GM23338 (cell line): ENCODE results near the gene SELENOW. TPM values are rescaled to one million over a fixed set of nuclear protein-coding genes. Genes with fewer than 3 reads are reported as not detected.

ENCODE experiments used
- ATAC-seq: fragments of 200-7000 bp; cut with Tn5 transposase; 3 replicates; pipeline ENCODE4 v1.9.1; 2020
- DNase-seq: peaks from one replicate; pipeline ENCODE4 v3.0.0-alpha.2; 2015; ENCODE audit warnings: low spot score
- H2AFZ ChIP-seq: fragments of 200-600 bp; sonication (generic); 2 replicates; pipeline ENCODE4 v1.8.0; 2016; ENCODE audit warnings: antibody characterized with exemption, mild to moderate bottlenecking, moderate library complexity
- H3F3A ChIP-seq: fragments of 200-600 bp; sonication (generic); replicated peaks from 2 replicates; pipeline ENCODE4 v1.8.0; 2017; ENCODE audit warnings: antibody characterized with exemption, mixed run types, low read depth
- H3K27ac ChIP-seq: fragments of 200-600 bp; sonication (generic); 2 replicates; pipeline ENCODE4 v1.6.1; 2016; ENCODE audit warnings: low read depth
- H3K27me3 ChIP-seq: fragments of 200-600 bp; sonication (generic); 2 replicates; pipeline ENCODE4 v1.8.0; 2016; ENCODE audit warnings: mild to moderate bottlenecking, mixed run types, moderate library complexity; ENCODE audit not compliant: insufficient read depth
- H3K36me3 ChIP-seq: fragments of 200-600 bp; sonication (generic); 2 replicates; pipeline ENCODE4 v1.8.0; 2016; ENCODE audit warnings: mild to moderate bottlenecking; ENCODE audit not compliant: insufficient read depth
- H3K4me1 ChIP-seq: fragments of 200-600 bp; sonication (generic); 2 replicates; pipeline ENCODE4 v1.8.0; 2016; ENCODE audit warnings: mild to moderate bottlenecking, moderate library complexity; ENCODE audit not compliant: insufficient read depth
- H3K4me2 ChIP-seq: fragments of 200-600 bp; sonication (generic); 2 replicates; pipeline ENCODE4 v1.7.1; 2017; ENCODE audit warnings: mixed run types
- H3K4me3 ChIP-seq: fragments of 200-600 bp; sonication (generic); 2 replicates; pipeline ENCODE4 v1.6.1; 2016; ENCODE audit warnings: mixed run types
- H3K79me2 ChIP-seq: fragments of 200-600 bp; sonication (generic); replicated peaks from 2 replicates; pipeline ENCODE4 v1.8.0; 2017; ENCODE audit warnings: mild to moderate bottlenecking; ENCODE audit not compliant: insufficient read depth
- H3K9me2 ChIP-seq: fragments of 200-600 bp; sonication (generic); 2 replicates; pipeline ENCODE4 v1.8.0; 2017; ENCODE audit not compliant: insufficient read depth
- H4K20me1 ChIP-seq: fragments of 200-600 bp; sonication (generic); replicated peaks from 2 replicates; pipeline ENCODE4 v1.8.0; 2017; ENCODE audit warnings: mild to moderate bottlenecking; ENCODE audit not compliant: insufficient read depth
- H3K27ac Mint-ChIP-seq: 2 replicates; pipeline ENCODE4 v1.8.0; 2020; ENCODE audit warnings: inconsistent platforms, mild to moderate bottlenecking, moderate library complexity, mixed read lengths
- H3K27me3 Mint-ChIP-seq: 3 replicates; pipeline ENCODE4 v1.8.0; 2022; ENCODE audit warnings: low read depth, mild to moderate bottlenecking, moderate library complexity, mixed read lengths, inconsistent platforms; ENCODE audit not compliant: insufficient read depth, poor library complexity
- H3K36me3 Mint-ChIP-seq: 3 replicates; pipeline ENCODE4 v1.8.0; 2021; ENCODE audit warnings: low read depth, mild to moderate bottlenecking, inconsistent platforms, moderate library complexity, mixed read lengths
- H3K4me1 Mint-ChIP-seq: 3 replicates; pipeline ENCODE4 v1.8.0; 2020; ENCODE audit warnings: mild to moderate bottlenecking, inconsistent platforms, mixed read lengths
- H3K4me3 Mint-ChIP-seq: 3 replicates; pipeline ENCODE4 v1.8.0; 2021; ENCODE audit warnings: moderate library complexity, mild to moderate bottlenecking, inconsistent platforms, mixed read lengths
- H3K9me3 Mint-ChIP-seq: 3 replicates; pipeline ENCODE4 v1.8.0; 2020; ENCODE audit warnings: moderate library complexity, mild to moderate bottlenecking, inconsistent platforms, mixed read lengths
- CREB1 ChIP-seq: fragments of 250-450 bp; sonication (Bioruptor Pico); IDR thresholded peaks from 2 replicates; pipeline ENCODE4 v1.5.0; 2020; ENCODE audit warnings: low read depth, mild to moderate bottlenecking, moderate library complexity
- CTCF ChIP-seq, 2 experiments: fragments of 200-600 bp in 1 of 2; sonication (generic) in 1 of 2; conservative IDR thresholded peaks; 2 replicates each; pipeline versions ENCODE4 v1.5.1 to v1.6.1; 2016 to 2017; ENCODE audit warnings: antibody characterized with exemption in 2 of 2, low read depth in 2 of 2, mild to moderate bottlenecking in 2 of 2, moderate library complexity in 1 of 2
- EZH2 ChIP-seq: fragments of 200-600 bp; sonication (generic); IDR thresholded peaks from one replicate; pipeline ENCODE4 v1.8.0; 2017; ENCODE audit warnings: antibody characterized with exemption, mild to moderate bottlenecking, low read depth; ENCODE audit not compliant: unreplicated experiment
- EZH2phosphoT487 ChIP-seq: fragments of 200-600 bp; sonication (generic); IDR thresholded peaks from one replicate; pipeline ENCODE4 v1.8.1; 2018; ENCODE audit warnings: antibody characterized with exemption; ENCODE audit not compliant: unreplicated experiment
- JUNB ChIP-seq: IDR thresholded peaks from one replicate; pipeline ENCODE4 v1.6.1; 2016; ENCODE audit warnings: antibody characterized with exemption; ENCODE audit not compliant: unreplicated experiment
- NANOG ChIP-seq: IDR thresholded peaks from 2 replicates; pipeline ENCODE4 v1.6.1; 2016; ENCODE audit warnings: antibody characterized with exemption, borderline replicate concordance
- POLR2AphosphoS5 ChIP-seq: IDR thresholded peaks from 2 replicates; pipeline ENCODE4 v1.6.1; 2016; ENCODE audit warnings: antibody characterized with exemption, low read depth
- STAT1 ChIP-seq: IDR thresholded peaks from one replicate; pipeline ENCODE4 v1.6.1; 2016; ENCODE audit warnings: antibody characterized with exemption; ENCODE audit not compliant: unreplicated experiment
- ZNF114 ChIP-seq: fragments of 250-450 bp; sonication (Bioruptor Pico); IDR thresholded peaks from 2 replicates; pipeline ENCODE4 v1.5.0; 2020; ENCODE audit warnings: mild to moderate bottlenecking, moderate library complexity
- ZNF331 ChIP-seq: fragments of 250-450 bp; sonication (Bioruptor Pico); IDR thresholded peaks from 2 replicates; pipeline ENCODE4 v1.5.0; 2020; ENCODE audit warnings: low read depth, mild to moderate bottlenecking, moderate library complexity
- polyA plus RNA-seq: library from polyadenylated mRNA; unstranded; fragments of >200 nt; fragmentation: Nextera tagmentation; extraction: Ambion mirVana; gene quantifications from 2 replicates; pipeline ENCODE4 v1.2.1, GENCODE V29; 2016
- total RNA-seq: library from RNA; depleted of rRNA; stranded (reverse); fragments of >200 nt; shearing (Covaris generic); gene quantifications from 2 replicates; pipeline ENCODE4 v1.2.3, GENCODE V29; 2014
- TF ChIP-seq, protein P1 (sequence below): IDR thresholded peaks from 2 replicates; pipeline ENCODE4 v1.6.1; 2016; ENCODE audit warnings: antibody characterized with exemption
- TF ChIP-seq, protein P2 (sequence below): IDR thresholded peaks from one replicate; pipeline ENCODE4 v1.6.1; 2018; ENCODE audit warnings: antibody characterized with exemption; ENCODE audit not compliant: unreplicated experiment

The SELENOW gene
- total and polyA plus RNA-seq, 2 experiments from 2014 or later, result 558 to 811 TPM

DNA sequence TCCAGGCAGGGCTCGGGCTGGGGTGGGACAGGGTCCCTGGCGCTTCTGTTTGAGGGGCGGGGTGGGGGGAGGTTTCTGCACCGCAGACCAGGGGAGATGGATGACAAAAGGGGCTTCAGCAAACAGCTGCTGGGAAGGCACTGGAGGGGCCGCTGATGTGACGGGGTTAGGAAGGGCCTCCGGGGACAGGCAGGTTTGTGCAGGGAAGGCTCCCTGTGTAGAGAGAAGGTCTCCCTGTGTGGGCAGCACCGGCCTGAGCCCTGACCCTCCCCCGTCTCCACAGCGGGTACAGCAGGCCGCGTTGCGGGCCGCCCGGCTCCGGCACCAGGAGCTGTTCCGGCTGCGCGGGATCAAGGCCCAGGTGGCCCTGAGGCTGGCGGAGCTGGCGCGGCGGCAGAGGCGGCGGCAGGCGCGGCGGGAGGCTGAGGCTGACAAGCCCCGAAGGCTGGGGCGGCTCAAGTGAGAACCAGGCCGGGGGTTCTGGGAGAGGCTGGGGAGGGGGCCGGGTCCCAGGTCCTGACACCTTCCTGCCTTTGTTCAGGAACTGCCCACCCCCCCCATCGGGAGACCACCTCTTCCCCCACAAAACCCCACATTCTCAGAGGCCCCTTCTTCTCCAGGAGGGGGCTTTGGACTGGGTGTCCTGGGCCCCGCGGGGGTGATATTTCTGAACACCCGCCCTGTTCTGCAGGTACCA lies 23.3 kb upstream of the SELENOW start:
- H3K27ac Mint-ChIP-seq, result no peak overlapping the region
- no peak overlapping the region for H3K4me3 Mint-ChIP-seq
- no peak for ATAC-seq

DNA sequence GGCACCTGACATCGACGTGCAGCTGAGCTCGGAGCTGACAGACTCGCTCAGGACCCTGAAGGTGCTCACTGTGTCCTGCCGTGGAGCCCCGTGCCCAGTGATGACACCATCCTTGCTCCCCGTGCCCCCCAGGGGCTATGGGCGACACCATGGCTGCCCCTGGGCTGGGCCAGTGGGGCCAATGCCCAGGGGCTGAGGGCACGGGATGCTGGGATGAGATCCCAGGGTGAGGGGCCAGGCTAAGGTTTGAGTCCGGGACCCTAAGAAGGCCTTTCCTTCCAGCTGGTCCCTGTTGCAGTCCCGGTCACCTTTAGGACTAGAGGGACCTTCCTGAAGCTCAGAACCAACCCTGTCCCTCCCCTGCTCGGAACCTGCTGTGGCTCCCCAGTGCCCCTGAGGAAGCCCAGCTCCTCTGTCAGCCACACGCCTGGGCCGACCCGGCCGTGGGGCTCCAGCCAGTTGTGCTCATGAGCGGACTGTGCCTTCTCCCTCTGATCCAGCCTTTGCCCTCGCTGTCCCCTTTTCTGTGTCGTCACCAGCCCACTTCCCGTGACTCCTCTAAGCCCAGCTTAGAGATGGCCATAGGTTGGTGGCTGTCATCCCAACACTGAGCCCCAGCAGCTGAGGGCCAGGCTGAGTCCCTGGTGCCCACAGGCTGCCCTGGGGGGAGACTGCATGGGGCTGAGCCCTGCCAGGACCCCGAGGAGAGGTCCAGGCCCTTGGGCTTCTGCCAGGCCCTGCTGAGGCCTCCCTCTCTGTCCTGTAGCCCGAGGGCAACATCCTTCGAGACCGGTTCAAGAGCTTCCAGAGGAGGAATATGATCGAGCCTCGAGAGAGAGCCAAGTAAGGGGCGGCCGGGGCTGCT lies 22.5 kb upstream of the SELENOW start:
- Histone ChIP-seq H3K27ac (no peak overlapping the region), H3K4me1 (no peaks in the 10 kb centered on the region), H3K9me2 (no peaks in the 10 kb centered on the region), H4K20me1 (0 out of 2 replicates have a peak, but pooled peaks cover 4% of the 10 kb centered on the region), H3K4me3 (no peak overlapping the region), H3K36me3 (peaks cover 41% of the 10 kb centered on the region), H3F3A (peaks cover 16% of the 10 kb centered on the region), H3K79me2 (no peaks in the 10 kb centered on the region), H2AFZ (no peak overlapping the region), H3K4me2 (no peak overlapping the region), H3K27me3 (no peaks in the 10 kb centered on the region)
- H3K36me3 Mint-ChIP-seq, result peaks cover 72% of the 10 kb centered on the region
- ATAC-seq (no peak), DNase-seq (no peak)
- H3K27me3 Mint-ChIP-seq, result peaks cover 14% of the 10 kb centered on the region
- no peak overlapping the region for H3K4me3 Mint-ChIP-seq
- H3K4me1 Mint-ChIP-seq, result no peaks in the 10 kb centered on the region
- no peak overlapping the region for H3K27ac Mint-ChIP-seq
- H3K9me3 Mint-ChIP-seq, result no peaks in the 10 kb centered on the region; the same call in 2 of the 3 replicates
- TF ChIP-seq, protein P1, sequence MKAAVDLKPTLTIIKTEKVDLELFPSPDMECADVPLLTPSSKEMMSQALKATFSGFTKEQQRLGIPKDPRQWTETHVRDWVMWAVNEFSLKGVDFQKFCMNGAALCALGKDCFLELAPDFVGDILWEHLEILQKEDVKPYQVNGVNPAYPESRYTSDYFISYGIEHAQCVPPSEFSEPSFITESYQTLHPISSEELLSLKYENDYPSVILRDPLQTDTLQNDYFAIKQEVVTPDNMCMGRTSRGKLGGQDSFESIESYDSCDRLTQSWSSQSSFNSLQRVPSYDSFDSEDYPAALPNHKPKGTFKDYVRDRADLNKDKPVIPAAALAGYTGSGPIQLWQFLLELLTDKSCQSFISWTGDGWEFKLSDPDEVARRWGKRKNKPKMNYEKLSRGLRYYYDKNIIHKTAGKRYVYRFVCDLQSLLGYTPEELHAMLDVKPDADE, result no peak
- no peak for TF ChIP-seq POLR2AphosphoS5
- TF ChIP-seq CREB1 (CRISPR knock-in tag), result no peak
- TF ChIP-seq CTCF (conservative IDR thresholded peaks at IDR 0.05; ENCODE audit: low read depth in 2 of 2), result no peak
- TF ChIP-seq ZNF331 (CRISPR knock-in tag), result no peak
- no peak for TF ChIP-seq STAT1
- no peak for TF ChIP-seq EZH2
- no peak for TF ChIP-seq NANOG
- no peak for TF ChIP-seq EZH2phosphoT487
- TF ChIP-seq, protein P2, sequence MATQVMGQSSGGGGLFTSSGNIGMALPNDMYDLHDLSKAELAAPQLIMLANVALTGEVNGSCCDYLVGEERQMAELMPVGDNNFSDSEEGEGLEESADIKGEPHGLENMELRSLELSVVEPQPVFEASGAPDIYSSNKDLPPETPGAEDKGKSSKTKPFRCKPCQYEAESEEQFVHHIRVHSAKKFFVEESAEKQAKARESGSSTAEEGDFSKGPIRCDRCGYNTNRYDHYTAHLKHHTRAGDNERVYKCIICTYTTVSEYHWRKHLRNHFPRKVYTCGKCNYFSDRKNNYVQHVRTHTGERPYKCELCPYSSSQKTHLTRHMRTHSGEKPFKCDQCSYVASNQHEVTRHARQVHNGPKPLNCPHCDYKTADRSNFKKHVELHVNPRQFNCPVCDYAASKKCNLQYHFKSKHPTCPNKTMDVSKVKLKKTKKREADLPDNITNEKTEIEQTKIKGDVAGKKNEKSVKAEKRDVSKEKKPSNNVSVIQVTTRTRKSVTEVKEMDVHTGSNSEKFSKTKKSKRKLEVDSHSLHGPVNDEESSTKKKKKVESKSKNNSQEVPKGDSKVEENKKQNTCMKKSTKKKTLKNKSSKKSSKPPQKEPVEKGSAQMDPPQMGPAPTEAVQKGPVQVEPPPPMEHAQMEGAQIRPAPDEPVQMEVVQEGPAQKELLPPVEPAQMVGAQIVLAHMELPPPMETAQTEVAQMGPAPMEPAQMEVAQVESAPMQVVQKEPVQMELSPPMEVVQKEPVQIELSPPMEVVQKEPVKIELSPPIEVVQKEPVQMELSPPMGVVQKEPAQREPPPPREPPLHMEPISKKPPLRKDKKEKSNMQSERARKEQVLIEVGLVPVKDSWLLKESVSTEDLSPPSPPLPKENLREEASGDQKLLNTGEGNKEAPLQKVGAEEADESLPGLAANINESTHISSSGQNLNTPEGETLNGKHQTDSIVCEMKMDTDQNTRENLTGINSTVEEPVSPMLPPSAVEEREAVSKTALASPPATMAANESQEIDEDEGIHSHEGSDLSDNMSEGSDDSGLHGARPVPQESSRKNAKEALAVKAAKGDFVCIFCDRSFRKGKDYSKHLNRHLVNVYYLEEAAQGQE, result no peak
- no peak for TF ChIP-seq JUNB
- no peak for TF ChIP-seq ZNF114 (CRISPR knock-in tag)

More for the DNA sequence above, 23.3 kb upstream of the SELENOW start:
- no peak overlapping the region for H3K27ac ChIP-seq
- peaks cover 8% of the 10 kb centered on the region for H3K27me3 Mint-ChIP-seq
- TF ChIP-seq ZNF331 (CRISPR knock-in tag) (no peak), EZH2 (no peak)
- no peak overlapping the region for H3K4me2 ChIP-seq
- no peaks in the 10 kb centered on the region for H3K4me1 Mint-ChIP-seq
- no peaks in the 10 kb centered on the region for H3K27me3 ChIP-seq
- peaks cover 5% of the 10 kb centered on the region; the same call in 1 of the 2 replicates for H4K20me1 ChIP-seq
- no peaks in the 10 kb centered on the region; the same call in 1 of the 2 replicates for H3K79me2 ChIP-seq
- no peak for DNase-seq
- peaks cover 77% of the 10 kb centered on the region for H3K36me3 Mint-ChIP-seq
- H3K4me1 ChIP-seq, result no peaks in the 10 kb centered on the region
- H3K9me3 Mint-ChIP-seq, result no peaks in the 10 kb centered on the region; the same call in 2 of the 3 replicates
- no peak overlapping the region for H3K4me3 ChIP-seq
- peaks cover 42% of the 10 kb centered on the region for H3K36me3 ChIP-seq
- peaks cover 9% of the 10 kb centered on the region for H3F3A ChIP-seq
- H2AFZ ChIP-seq, result no peak overlapping the region
- H3K9me2 ChIP-seq, result no peaks in the 10 kb centered on the region
